Panc1 (cell line): ENCODE data around the gene GALNT13. TPM values are rescaled to one million over a fixed set of nuclear protein-coding genes. Genes with fewer than 3 reads are reported as not detected.

Experiments used
- ATAC-seq: fragments of 200-7000 bp; cut with Tn5 transposase; 2 replicates; pipeline ENCODE4 v1.9.1; 2020; ENCODE audit warnings: mild to moderate bottlenecking, moderate library complexity
- BruUV-seq: library from RNA; stranded (reverse); fragments of 400-500 nt; replicated peaks from 2 replicates; lab custom pipeline; 2021; lab: Mats Ljungman, UMichigan
- CTCF ChIA-PET: fragments of 300-600 bp; sonication (Branson Sonifier 250); formaldehyde crosslinking; loops from one replicate; lab custom pipeline; 2022; ENCODE audit warnings: antibody characterized with exemption; lab: Charles Lee
- POLR2A ChIA-PET: fragments of 300-600 bp; sonication (Branson Sonifier 250); formaldehyde crosslinking; loops from one replicate; lab custom pipeline; 2022; ENCODE audit warnings: antibody characterized with exemption; lab: Charles Lee
- DNase-seq: peaks from one replicate; pipeline ENCODE4 v3.0.0-alpha.2; 2010; ENCODE audit warnings: low read depth, low spot score
- H3K27ac ChIP-seq: 2 replicates; pipeline ENCODE4 v1.5.1; 2011; ENCODE audit warnings: mild to moderate bottlenecking, low read length, inconsistent platforms
- H3K27me3 ChIP-seq: fragments of 200-500 bp; sonication (Bioruptor generic); 2 replicates; pipeline ENCODE4 v1.6.0; 2014; ENCODE audit warnings: low read length, inconsistent platforms; ENCODE audit not compliant: control insufficient read depth, insufficient read depth
- H3K36me3 ChIP-seq: fragments of 200-500 bp; sonication (Bioruptor generic); 2 replicates; pipeline ENCODE4 v1.5.1; 2014; ENCODE audit warnings: inconsistent platforms, mild to moderate bottlenecking, low read length, moderate library complexity; ENCODE audit not compliant: control insufficient read depth, insufficient read depth
- H3K4me1 ChIP-seq: 2 replicates; pipeline ENCODE4 v1.5.1; 2011; ENCODE audit warnings: inconsistent platforms, mild to moderate bottlenecking, low read length, moderate library complexity; ENCODE audit not compliant: control insufficient read depth, insufficient read depth
- H3K4me3 ChIP-seq, 2 experiments: 2 replicates each; pipeline ENCODE4 v1.5.1; 2011 to 2012; ENCODE audit warnings: low read depth in 2 of 2, low read length in 2 of 2, mild to moderate bottlenecking in 2 of 2, inconsistent platforms in 1 of 2, moderate library complexity in 1 of 2
- H3K9me3 ChIP-seq: fragments of 200-500 bp; sonication (Bioruptor generic); 2 replicates; pipeline ENCODE4 v1.5.1; 2014; ENCODE audit warnings: low read depth, mild to moderate bottlenecking, inconsistent platforms, low read length, moderate library complexity; ENCODE audit not compliant: control insufficient read depth, insufficient read depth
- CTCF ChIP-seq: fragments of 450-650 bp; IDR thresholded peaks from 2 replicates; pipeline ENCODE4 v1.5.1; 2017; ENCODE audit warnings: mild to moderate bottlenecking
- POLR2AphosphoS5 ChIP-seq: IDR thresholded peaks from 2 replicates; pipeline ENCODE4 v1.6.1; 2012; ENCODE audit warnings: mild to moderate bottlenecking, low read depth, low read length, moderate library complexity
- REST ChIP-seq, 2 experiments: IDR thresholded peaks; 2 replicates each; pipeline ENCODE4 v1.6.1; 2011 to 2012; ENCODE audit warnings: low read depth in 2 of 2, control low read depth in 1 of 2, low read length in 1 of 2, mild to moderate bottlenecking in 1 of 2, moderate library complexity in 1 of 2; ENCODE audit not compliant: insufficient read depth in 1 of 2
- SIN3A ChIP-seq: IDR thresholded peaks from 2 replicates; pipeline ENCODE4 v1.6.1; 2012; ENCODE audit warnings: low read depth, mild to moderate bottlenecking, low read length, moderate library complexity, borderline replicate concordance; ENCODE audit not compliant: insufficient read depth
- TCF7L2 ChIP-seq: IDR thresholded peaks from 2 replicates; pipeline ENCODE4 v1.6.1; 2011; ENCODE audit warnings: mild to moderate bottlenecking, low read depth, low read length, inconsistent platforms
- in situ Hi-C: cut with HindIII; loops from 2 replicates; pipeline ENCODE4 v1.10.0; 2016; ENCODE audit warnings: low sequenced_read_pairs, low pct_unique_long_range_greater_than_20kb
- intact Hi-C: fragments of 100-400 bp; cut with micrococcal nuclease; formaldehyde crosslinking; loops from one replicate; pipeline ENCODE4 v1.10.0; 2022; ENCODE audit not compliant: unreplicated experiment
- total RNA-seq: library from RNA; stranded (reverse); gene quantifications from one replicate; pipeline ENCODE4 v1.2.1, GENCODE V29; 2021; ENCODE audit not compliant: unreplicated experiment

The GALNT13 gene
- total RNA-seq, 1 experiment from 2014 or later = not detected

- DNase-seq (no peak), ATAC-seq (no peak)
- CTCF ChIA-PET = no interaction called here
- intact Hi-C loops (no loop called here), in situ Hi-C loops (no loop called here)
- POLR2A ChIA-PET = no interaction called here
- H3K4me1 ChIP-seq = no peaks in the 10 kb centered on the region
- no peak overlapping the region for H3K4me3 ChIP-seq
- no peak for TF ChIP-seq TCF7L2
- TF ChIP-seq SIN3A = no peak
- no peak for TF ChIP-seq REST (IDR thresholded peaks at IDR 0.05; ENCODE audit: insufficient read depth in 1 of 2, low read depth in 2 of 2, low read length in 1 of 2)
- no peak for TF ChIP-seq POLR2AphosphoS5
- no peak for TF ChIP-seq CTCF
- BruUV-seq = no TSS peak
- no peaks in the 10 kb centered on the region for H3K36me3 ChIP-seq
- H3K27ac ChIP-seq = no peak overlapping the region
- H3K27me3 ChIP-seq = no peaks in the 10 kb centered on the region
- no peaks in the 10 kb centered on the region for H3K9me3 ChIP-seq
Measured at GRCh38 chr2:153880926-153881325, 9.2 kb downstream of the GALNT13 start.

- in situ Hi-C loops = no loop called here
- intact Hi-C loops = no loop called here
- POLR2A ChIA-PET = no interaction called here
- no peaks in the 10 kb centered on the region for H3K4me1 ChIP-seq
- no peak for DNase-seq
- no peaks in the 10 kb centered on the region for H3K27me3 ChIP-seq
- CTCF ChIA-PET = no interaction called here
- H3K27ac ChIP-seq = no peak overlapping the region
- ATAC-seq = no peak
- no peak overlapping the region for H3K4me3 ChIP-seq
- no peaks in the 10 kb centered on the region for H3K9me3 ChIP-seq
- TF ChIP-seq CTCF (no peak), REST (IDR thresholded peaks at IDR 0.05; ENCODE audit: insufficient read depth in 1 of 2, low read depth in 2 of 2, low read length in 1 of 2) (no peak), TCF7L2 (no peak), POLR2AphosphoS5 (no peak), SIN3A (no peak)
- BruUV-seq = no TSS peak
- H3K36me3 ChIP-seq = no peaks in the 10 kb centered on the region
Measured at GRCh38 chr2:153886833-153887232, 15.1 kb downstream of the GALNT13 start.
